Keratinocyte (primary cell): ENCODE results near the gene MT1B.

Experiments
- EZH2 ChIP-seq: IDR thresholded peaks from one replicate; pipeline ENCODE4 v1.6.1; 2012; ENCODE audit warnings: inconsistent platforms, mild to moderate bottlenecking, low read length, moderate library complexity
- TF ChIP-seq, protein P1 (sequence below), 3 experiments: IDR thresholded peaks in 1 of 3; conservative IDR thresholded peaks in 1 of 3; optimal IDR thresholded peaks in 1 of 3; 2 replicates in 2 of 3; 3 replicates in 1 of 3; pipeline versions ENCODE3 to v1.5.1; 2011; ENCODE audit warnings: low read length in 3 of 3, mild to moderate bottlenecking in 3 of 3, moderate library complexity in 2 of 3, control low read depth in 1 of 3, inconsistent platforms in 1 of 3; ENCODE audit not compliant: insufficient read depth in 2 of 3; ENCODE audit errors: extremely low read depth in 1 of 3

DNA sequence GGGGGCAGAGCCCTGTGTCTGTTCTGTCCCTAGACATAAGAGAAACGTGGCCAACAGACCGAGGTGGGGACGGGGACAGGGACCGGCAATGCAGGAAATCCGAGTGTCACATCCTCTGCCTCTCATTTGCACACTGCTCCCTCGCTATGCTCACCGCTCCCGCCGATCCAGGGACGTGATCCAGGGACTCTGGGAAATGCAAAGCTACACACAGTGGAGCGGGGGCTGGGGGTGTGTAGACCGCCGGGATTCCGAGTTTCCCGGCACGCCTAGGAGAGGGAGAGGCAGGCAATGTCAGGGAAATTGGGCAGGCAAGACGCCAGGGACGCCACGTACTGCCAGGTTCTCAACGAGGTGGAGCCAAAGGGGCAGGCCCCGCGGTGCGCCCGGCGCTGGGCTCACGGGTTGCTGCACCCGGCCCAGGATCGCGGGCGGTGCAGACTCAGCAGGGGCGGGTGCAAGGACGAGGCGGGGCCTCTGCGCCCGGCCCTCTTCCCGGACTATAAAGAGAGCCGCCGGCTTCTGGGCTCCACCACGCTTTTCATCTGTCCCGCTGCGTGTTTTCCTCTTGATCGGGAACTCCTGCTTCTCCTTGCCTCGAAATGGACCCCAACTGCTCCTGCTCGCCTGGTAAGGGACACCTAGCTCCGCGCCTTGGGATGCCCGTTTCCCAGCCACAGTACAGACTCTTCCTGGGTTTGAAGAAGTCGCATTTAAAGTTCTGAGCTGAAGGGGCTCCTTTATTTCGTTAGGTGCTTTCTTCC, 30.4 kb downstream of the MT1B start, which contains the start of gene MT1X:
- TF ChIP-seq, protein P1, sequence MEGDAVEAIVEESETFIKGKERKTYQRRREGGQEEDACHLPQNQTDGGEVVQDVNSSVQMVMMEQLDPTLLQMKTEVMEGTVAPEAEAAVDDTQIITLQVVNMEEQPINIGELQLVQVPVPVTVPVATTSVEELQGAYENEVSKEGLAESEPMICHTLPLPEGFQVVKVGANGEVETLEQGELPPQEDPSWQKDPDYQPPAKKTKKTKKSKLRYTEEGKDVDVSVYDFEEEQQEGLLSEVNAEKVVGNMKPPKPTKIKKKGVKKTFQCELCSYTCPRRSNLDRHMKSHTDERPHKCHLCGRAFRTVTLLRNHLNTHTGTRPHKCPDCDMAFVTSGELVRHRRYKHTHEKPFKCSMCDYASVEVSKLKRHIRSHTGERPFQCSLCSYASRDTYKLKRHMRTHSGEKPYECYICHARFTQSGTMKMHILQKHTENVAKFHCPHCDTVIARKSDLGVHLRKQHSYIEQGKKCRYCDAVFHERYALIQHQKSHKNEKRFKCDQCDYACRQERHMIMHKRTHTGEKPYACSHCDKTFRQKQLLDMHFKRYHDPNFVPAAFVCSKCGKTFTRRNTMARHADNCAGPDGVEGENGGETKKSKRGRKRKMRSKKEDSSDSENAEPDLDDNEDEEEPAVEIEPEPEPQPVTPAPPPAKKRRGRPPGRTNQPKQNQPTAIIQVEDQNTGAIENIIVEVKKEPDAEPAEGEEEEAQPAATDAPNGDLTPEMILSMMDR (optimal IDR thresholded peaks at IDR 0.05 in 1 of 3, IDR thresholded peaks at IDR 0.05 in 1 of 3, conservative IDR thresholded peaks at IDR 0.05 in 1 of 3; ENCODE audit: extremely low read depth in 1 of 3, insufficient read depth in 2 of 3, low read length in 3 of 3), result no peak
- no peak for TF ChIP-seq EZH2
